Right lobe of liver (tissue), 4 donors: Measurements from ENCODE around the gene TBPL1.
"Not testable (repeated sequence)": the region's sequence is repeated elsewhere in the genome, so short reads cannot be mapped to it uniquely, and the experiment has no call there.

Source experiments
- CTCF ChIP-seq, 4 donors: fragments of 200-600 bp in 3 of 4; fragments of 450-650 bp in 1 of 4; IDR thresholded peaks; one replicate each; pipeline versions ENCODE4 v1.5.1 to v1.8.0; 2016 to 2022; ENCODE audit warnings: antibody characterized with exemption in 4 of 4, mild to moderate bottlenecking in 2 of 4
- POLR2A ChIP-seq: fragments of 450-650 bp; IDR thresholded peaks from one replicate; pipeline ENCODE4 v1.6.1; 2017; ENCODE audit warnings: antibody characterized with exemption, mild to moderate bottlenecking
- donor health status: DM: no; HTN: no; CAD: no.
- donor health status: DM: no; HTN: no; CAD: no.
- donor health status: DM: no; HTN: yes; CAD: no.

GRCh38 chr6:133936352-133936751 lies 16.7 kb upstream of the TBPL1 start:
- TF ChIP-seq POLR2A; CTCF (IDR thresholded peaks at IDR 0.05): not testable (repeated sequence)
